Keratinocyte (primary cell): ENCODE results near the gene SLC17A9. TPM values are rescaled to one million over a fixed set of nuclear protein-coding genes. Genes with fewer than 3 reads are reported as not detected.

ENCODE experiments used
- DNase-seq: peaks from one replicate; pipeline ENCODE4 v3.0.0-alpha.2; 2011; ENCODE audit warnings: low read depth, missing footprints, low spot score
- FAIRE-seq: peaks from 2 replicates; lab custom pipeline; 2011; peaks lifted over from hg19 to GRCh38; lab: Jason Lieb, UNC
- H2AFZ ChIP-seq: 2 replicates; pipeline ENCODE4 v1.6.0; 2012; ENCODE audit warnings: low read length, control low read depth, inconsistent platforms; ENCODE audit not compliant: control insufficient read depth
- H3K27ac ChIP-seq: 2 replicates; pipeline ENCODE4 v1.5.1; 2011; ENCODE audit warnings: low read length; ENCODE audit not compliant: control insufficient read depth, insufficient read depth
- H3K27me3 ChIP-seq: 3 replicates; pipeline ENCODE4 v1.6.0; 2011; ENCODE audit warnings: low read length; ENCODE audit not compliant: control insufficient read depth, insufficient read depth; ENCODE audit errors: extremely low read depth
- H3K36me3 ChIP-seq, 2 experiments: 2 replicates in 1 of 2; 3 replicates in 1 of 2; pipeline ENCODE4 v1.5.1; 2011; ENCODE audit warnings: low read length in 2 of 2, mild to moderate bottlenecking in 1 of 2; ENCODE audit not compliant: control insufficient read depth in 2 of 2, insufficient read depth in 2 of 2; ENCODE audit errors: extremely low read depth in 1 of 2
- H3K4me1 ChIP-seq: 3 replicates; pipeline ENCODE4 v1.5.1; 2011; ENCODE audit warnings: low read length; ENCODE audit not compliant: control insufficient read depth, insufficient read depth; ENCODE audit errors: extremely low read depth
- H3K4me2 ChIP-seq: 3 replicates; pipeline ENCODE4 v1.6.0; 2011; ENCODE audit warnings: low read depth, low read length; ENCODE audit not compliant: control insufficient read depth, insufficient read depth; ENCODE audit errors: extremely low read depth
- H3K4me3 ChIP-seq, 3 experiments: fragments of 200-600 bp in 1 of 3; sonication (generic) in 1 of 3; 2 replicates in 2 of 3; 3 replicates in 1 of 3; pipeline ENCODE4 v1.5.1; 2011 to 2016; ENCODE audit warnings: low read length in 3 of 3, mild to moderate bottlenecking in 3 of 3, control low read depth in 2 of 3, inconsistent platforms in 1 of 3, low read depth in 1 of 3, mixed read lengths in 1 of 3, mixed run types in 1 of 3, moderate library complexity in 1 of 3; ENCODE audit not compliant: control insufficient read depth in 2 of 3, insufficient read depth in 2 of 3; ENCODE audit errors: extremely low read depth in 1 of 3
- H3K79me2 ChIP-seq: 2 replicates; pipeline ENCODE4 v1.6.0; 2012; ENCODE audit warnings: low read length; ENCODE audit not compliant: control insufficient read depth, insufficient read depth
- H3K9ac ChIP-seq: 3 replicates; pipeline ENCODE4 v1.6.0; 2011; ENCODE audit warnings: low read length; ENCODE audit not compliant: control insufficient read depth, insufficient read depth; ENCODE audit errors: extremely low read depth
- H3K9me1 ChIP-seq: 3 replicates; pipeline ENCODE4 v1.6.0; 2011; ENCODE audit warnings: low read length; ENCODE audit not compliant: control insufficient read depth, insufficient read depth; ENCODE audit errors: extremely low read depth
- H3K9me3 ChIP-seq: 2 replicates; pipeline ENCODE4 v1.5.1; 2012; ENCODE audit warnings: low read depth, low read length; ENCODE audit not compliant: control insufficient read depth
- H4K20me1 ChIP-seq: 3 replicates; pipeline ENCODE4 v1.6.0; 2011; ENCODE audit warnings: low read length; ENCODE audit not compliant: control insufficient read depth, insufficient read depth; ENCODE audit errors: extremely low read depth
- CTCF ChIP-seq, 3 experiments: IDR thresholded peaks in 1 of 3; conservative IDR thresholded peaks in 1 of 3; optimal IDR thresholded peaks in 1 of 3; 2 replicates in 2 of 3; 3 replicates in 1 of 3; pipeline versions ENCODE3 to v1.5.1; 2011; ENCODE audit warnings: low read length in 3 of 3, mild to moderate bottlenecking in 3 of 3, moderate library complexity in 2 of 3, control low read depth in 1 of 3, inconsistent platforms in 1 of 3; ENCODE audit not compliant: insufficient read depth in 2 of 3; ENCODE audit errors: extremely low read depth in 1 of 3
- EZH2 ChIP-seq: IDR thresholded peaks from one replicate; pipeline ENCODE4 v1.6.1; 2012; ENCODE audit warnings: inconsistent platforms, mild to moderate bottlenecking, low read length, moderate library complexity
- dilution Hi-C: fragments of 300-500 bp; cut with MboI; formaldehyde crosslinking; loops from one replicate; pipeline ENCODE4 v1.7.0; 2020; ENCODE audit warnings: low sequenced_read_pairs; ENCODE audit not compliant: extremely low pct_ligation_motif_present
- polyA plus RNA-seq, 5 experiments: library from polyadenylated mRNA; depleted of rRNA in 3 of 5; stranded (reverse) in 3 of 5; stranded (forward) in 1 of 5; unstranded in 1 of 5; fragments of >200 nt; gene quantifications; 1 replicate in 1 of 5; 2 replicates in 3 of 5; 3 replicates in 1 of 5; pipeline versions ENCODE4 v1.2.1 to v1.2.3, GENCODE V29; 2011 to 2012; ENCODE audit warnings: missing spikeins in 2 of 5, low read depth in 1 of 5, low replicate concordance in 1 of 5

Gene SLC17A9
- polyA plus RNA-seq, 1 donor (not counting 4 experiments of a cell fraction or from before 2014, with no cell fraction given), result not detected

- H3K79me2 ChIP-seq, result peaks cover 91% of the 10 kb centered on the region
- H3K9me1 ChIP-seq, result peaks cover 4% of the 10 kb centered on the region
- peak within 1 kb of the TSS; percentile 97 for H3K27ac ChIP-seq
- H3K9ac ChIP-seq, result peak within 1 kb of the TSS; percentile 98
- FAIRE-seq, result no peak
- dilution Hi-C loops, result no loop called here
- no peaks in the 10 kb centered on the region for H3K9me3 ChIP-seq
- H3K4me3 ChIP-seq, result peak within 1 kb of the TSS; percentile 67 to 91 (median 89)
- H3K4me2 ChIP-seq, result peak within 1 kb of the TSS; percentile 99
- DNase-seq, result no peak
- H3K36me3 ChIP-seq, result peaks cover 0 to 6% of the 10 kb centered on the region in 2 experiments
- H3K4me1 ChIP-seq, result peaks cover 42% of the 10 kb centered on the region
- H4K20me1 ChIP-seq, result peaks cover 24% of the 10 kb centered on the region
- peak within 1 kb of the TSS; percentile 47 for H2AFZ ChIP-seq
- H3K27me3 ChIP-seq, result no peaks in the 10 kb centered on the region
- peak; percentile 16 to 67 (median 61) for TF ChIP-seq CTCF (optimal IDR thresholded peaks at IDR 0.05 in 1 of 3, IDR thresholded peaks at IDR 0.05 in 1 of 3, conservative IDR thresholded peaks at IDR 0.05 in 1 of 3; ENCODE audit: extremely low read depth in 1 of 3, insufficient read depth in 2 of 3, low read length in 3 of 3)
- no peak for TF ChIP-seq EZH2
Measured at GRCh38 chr20:62926229-62927127, 26.0 kb upstream of the SLC17A9 start, which contains the start of gene DIDO1. Gene DIDO1, minus strand, starts transcription at chr20:62926505.

- Histone ChIP-seq H3K27me3 (no peaks in the 10 kb centered on the region), H3K9ac (peak overlapping the region; percentile 98), H3K36me3 (peaks cover 0 to 6% of the 10 kb centered on the region in 2 experiments), H3K27ac (peak overlapping the region; percentile 97), H3K9me3 (no peaks in the 10 kb centered on the region), H3K4me1 (peaks cover 40% of the 10 kb centered on the region), H2AFZ (no peak overlapping the region), H3K79me2 (peaks cover 91% of the 10 kb centered on the region), H3K4me3 (peak overlapping the region; percentile 67 to 91 (median 89)), H3K4me2 (peak overlapping the region; percentile 93), H3K9me1 (peaks cover 4% of the 10 kb centered on the region), H4K20me1 (peaks cover 20% of the 10 kb centered on the region)
- dilution Hi-C loops, result no loop called here
- TF ChIP-seq EZH2 (no peak), CTCF (optimal IDR thresholded peaks at IDR 0.05 in 1 of 3, IDR thresholded peaks at IDR 0.05 in 1 of 3, conservative IDR thresholded peaks at IDR 0.05 in 1 of 3; ENCODE audit: extremely low read depth in 1 of 3, insufficient read depth in 2 of 3, low read length in 3 of 3) (no peak)
- FAIRE-seq (no peak), DNase-seq (no peak)
Measured at GRCh38 chr20:62927128-62927705, 25.3 kb upstream of the SLC17A9 start.
